Esophagus muscularis mucosa (tissue), 4 donors: ENCODE data around the gene BLOC1S3.

Source experiments
- CTCF ChIP-seq, 3 experiments: fragments of 200-600 bp in 2 of 3; fragments of 450-650 bp in 1 of 3; sonication (generic) in 2 of 3; IDR thresholded peaks; one replicate each; pipeline ENCODE4 v1.5.1; 2017 to 2019; ENCODE audit warnings: antibody characterized with exemption in 3 of 3, mild to moderate bottlenecking in 2 of 3, moderate library complexity in 1 of 3
- EP300 ChIP-seq: sonication (generic); formaldehyde crosslinking; IDR thresholded peaks from one replicate; pipeline ENCODE4 v1.6.1; 2017; ENCODE audit warnings: antibody characterized with exemption
- POLR2A ChIP-seq: fragments of 450-650 bp; IDR thresholded peaks from one replicate; pipeline ENCODE4 v1.6.1; 2017; ENCODE audit warnings: antibody characterized with exemption, moderate library complexity, mild to moderate bottlenecking, low read depth
- POLR2AphosphoS5 ChIP-seq, 2 donors: sonication (generic); formaldehyde crosslinking; IDR thresholded peaks; one replicate each; pipeline ENCODE4 v1.6.1; 2017; ENCODE audit warnings: antibody characterized with exemption in 2 of 2

DNA sequence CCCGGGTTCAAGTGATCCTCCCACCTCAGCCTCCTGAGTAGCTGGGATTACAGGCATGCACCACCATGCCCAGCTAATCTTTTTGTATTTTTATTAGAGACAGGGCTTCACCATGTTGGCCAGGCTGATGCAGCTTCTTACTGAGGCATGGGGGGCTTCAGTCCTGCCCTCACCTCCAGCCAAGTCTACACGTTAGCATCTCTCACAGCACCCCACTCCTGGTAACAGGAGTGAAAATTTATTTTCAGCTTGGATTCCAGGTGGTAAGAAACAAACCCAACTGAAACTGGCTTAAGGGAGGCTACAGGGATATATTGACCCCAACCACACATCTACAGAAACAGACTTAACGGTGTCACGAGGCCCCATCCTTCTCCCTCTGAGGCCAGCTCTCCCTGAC lies 28.4 kb upstream of the BLOC1S3 start:
- TF ChIP-seq CTCF (IDR thresholded peaks at IDR 0.05) (no peak), POLR2AphosphoS5 (IDR thresholded peaks at IDR 0.05) (no peak), POLR2A (no peak), EP300 (no peak)
